T-cell (primary cell): ENCODE results near the gene MAS1L. TPM values are rescaled to one million over a fixed set of nuclear protein-coding genes. Genes with fewer than 3 reads are reported as not detected.

Source experiments
- ATAC-seq, 4 experiments: fragments of 200-7000 bp in 3 of 4; fragments of 150-1000 bp in 1 of 4; cut with Tn5 transposase; replicated peaks in 1 of 4; 1 replicate in 3 of 4; 2 replicates in 1 of 4; pipeline ENCODE4 v1.10.0; 2021; ENCODE audit warnings: moderate library complexity in 3 of 4, mild to moderate bottlenecking in 2 of 4, moderate number of reproducible peaks in 1 of 4
- CTCF ChIA-PET, 2 donors: fragments of 300-600 bp; sonication (Branson Sonifier 250); formaldehyde crosslinking; loops; one replicate each; lab custom pipeline; 2022; ENCODE audit warnings: antibody characterized with exemption in 2 of 2; lab: Charles Lee
- POLR2A ChIA-PET, 2 donors: fragments of 300-600 bp; sonication (Branson Sonifier 250); formaldehyde crosslinking; loops; one replicate each; lab custom pipeline; 2022; ENCODE audit warnings: antibody characterized with exemption in 2 of 2; lab: Charles Lee
- DNase-seq, 35 experiments: peaks; one replicate each; pipeline versions ENCODE4 v3.0.0 to v3.0.0-alpha.2; 2013 to 2023
- H3K27ac ChIP-seq: one replicate; pipeline ENCODE4 v1.5.1; 2013; ENCODE audit warnings: low read length
- H3K27me3 ChIP-seq, 2 experiments: replicated peaks in 1 of 2; 1 replicate in 1 of 2; 2 replicates in 1 of 2; pipeline versions ENCODE4 v1.6.1 to v1.7.0; 2013; ENCODE audit warnings: low read length in 1 of 2, mixed read lengths in 1 of 2; ENCODE audit not compliant: control insufficient read depth in 2 of 2, insufficient read depth in 2 of 2; ENCODE audit errors: extremely low read depth in 1 of 2
- H3K36me3 ChIP-seq, 2 donors: 1 replicate in 1 of 2; 2 replicates in 1 of 2; pipeline versions ENCODE4 v1.6.1 to v1.7.0; 2013; ENCODE audit warnings: low read length in 1 of 2; ENCODE audit not compliant: control insufficient read depth in 2 of 2, insufficient read depth in 1 of 2; ENCODE audit errors: extremely low read depth in 1 of 2
- H3K4me1 ChIP-seq, 2 experiments: 1 replicate in 1 of 2; 2 replicates in 1 of 2; pipeline versions ENCODE4 v1.6.1 to v1.7.0; 2013; ENCODE audit warnings: low read length in 2 of 2, mixed read lengths in 1 of 2; ENCODE audit not compliant: insufficient read depth in 2 of 2, control insufficient read depth in 1 of 2; ENCODE audit errors: extremely low read depth in 1 of 2
- H3K4me3 ChIP-seq, 2 donors: 1 replicate in 1 of 2; 2 replicates in 1 of 2; pipeline versions ENCODE4 v1.5.1 to v1.7.0; 2013; ENCODE audit warnings: mild to moderate bottlenecking in 2 of 2, low read length in 1 of 2, moderate library complexity in 1 of 2; ENCODE audit not compliant: control insufficient read depth in 1 of 2; ENCODE audit errors: extremely low read depth in 1 of 2
- H3K9me3 ChIP-seq: 2 replicates; pipeline ENCODE4 v1.7.0; 2013
- H3K27ac Mint-ChIP-seq, 2 donors: one replicate each; pipeline ENCODE4 v1.8.0; 2020 to 2021; ENCODE audit warnings: mild to moderate bottlenecking in 2 of 2, mixed read lengths in 2 of 2
- H3K27me3 Mint-ChIP-seq, 2 donors: one replicate each; pipeline ENCODE4 v1.8.0; 2021 to 2022; ENCODE audit warnings: mixed read lengths in 2 of 2
- H3K36me3 Mint-ChIP-seq: one replicate; pipeline ENCODE4 v1.8.0; 2021; ENCODE audit warnings: mixed read lengths
- H3K4me1 Mint-ChIP-seq, 3 donors: one replicate each; pipeline ENCODE4 v1.8.0; 2020 to 2022; ENCODE audit warnings: mixed read lengths in 3 of 3, mild to moderate bottlenecking in 1 of 3
- H3K4me3 Mint-ChIP-seq, 3 donors: one replicate each; pipeline ENCODE4 v1.8.0; 2020 to 2022; ENCODE audit warnings: mild to moderate bottlenecking in 3 of 3, mixed read lengths in 3 of 3, moderate library complexity in 3 of 3
- H3K9me3 Mint-ChIP-seq, 3 donors: one replicate each; pipeline ENCODE4 v1.8.0; 2020 to 2022; ENCODE audit warnings: mixed read lengths in 3 of 3
- WGBS: methylation state at CpG from one replicate; pipeline ENCODE4 v1.1.5; 2013; ENCODE audit warnings: missing lambda C conversion rate; ENCODE audit not compliant: insufficient coverage; 5-methylcytosine and 5-hydroxymethylcytosine counted together
- total RNA-seq, 35 experiments: library from RNA in 6 of 35; stranded (reverse) in 6 of 35; fragments of 120-200 nt in 1 of 35; gene quantifications; one replicate each; pipeline versions ENCODE4 v1.2.1 to v1.2.4 and lab custom pipeline; 2013 to 2026

MAS1L gene
- total RNA-seq, 5 donors from 2014 or later (not counting 1 experiment from before 2014, with no cell fraction given) = not detected

GRCh38 chr6:29465279-29465678 lies 22.5 kb downstream of the MAS1L start:
- CTCF ChIA-PET = no interaction called here
- no peaks in the 10 kb centered on the region for H3K9me3 ChIP-seq
- DNase-seq (no peak), ATAC-seq (no peak)
- no peak overlapping the region for H3K4me3 Mint-ChIP-seq
- H3K27ac ChIP-seq = no peak overlapping the region
- H3K4me3 ChIP-seq = no peak overlapping the region
- H3K27me3 Mint-ChIP-seq = peaks cover 29 to 34% of the 10 kb centered on the region in 2 donors
- H3K36me3 Mint-ChIP-seq = no peaks in the 10 kb centered on the region
- POLR2A ChIA-PET = no interaction called here
- H3K4me1 Mint-ChIP-seq = peaks cover 0 to 1% (median 0%) of the 10 kb centered on the region in 3 donors
- H3K9me3 Mint-ChIP-seq = no peaks in the 10 kb centered on the region
- no peak overlapping the region for H3K27ac Mint-ChIP-seq
- WGBS = no CpG with 5 or more reads among the region's 2 CpGs
- no peaks in the 10 kb centered on the region for H3K36me3 ChIP-seq
- H3K27me3 ChIP-seq = peaks cover 0 to 17% of the 10 kb centered on the region in 2 experiments
- no peaks in the 10 kb centered on the region for H3K4me1 ChIP-seq

- Mint-ChIP-seq H3K36me3 (no peaks in the 10 kb centered on the region), H3K9me3 (no peaks in the 10 kb centered on the region), H3K27me3 (peaks cover 24 to 28% of the 10 kb centered on the region in 2 donors), H3K4me1 (peaks cover 0 to 1% (median 0%) of the 10 kb centered on the region in 3 donors), H3K4me3 (no peak overlapping the region), H3K27ac (no peak overlapping the region)
- CTCF ChIA-PET = no interaction called here
- DNase-seq (no peak), ATAC-seq (no peak)
- POLR2A ChIA-PET = no interaction called here
- no peak overlapping the region for H3K4me3 ChIP-seq
- no peaks in the 10 kb centered on the region for H3K4me1 ChIP-seq
- peaks cover 0 to 11% of the 10 kb centered on the region in 2 experiments for H3K27me3 ChIP-seq
- 75% methylated on average over 5 of the region's 6 CpGs for WGBS
- no peaks in the 10 kb centered on the region for H3K9me3 ChIP-seq
- H3K27ac ChIP-seq = no peak overlapping the region
- H3K36me3 ChIP-seq = no peaks in the 10 kb centered on the region
Measured at GRCh38 chr6:29462022-29462421, 25.7 kb downstream of the MAS1L start.

DNA sequence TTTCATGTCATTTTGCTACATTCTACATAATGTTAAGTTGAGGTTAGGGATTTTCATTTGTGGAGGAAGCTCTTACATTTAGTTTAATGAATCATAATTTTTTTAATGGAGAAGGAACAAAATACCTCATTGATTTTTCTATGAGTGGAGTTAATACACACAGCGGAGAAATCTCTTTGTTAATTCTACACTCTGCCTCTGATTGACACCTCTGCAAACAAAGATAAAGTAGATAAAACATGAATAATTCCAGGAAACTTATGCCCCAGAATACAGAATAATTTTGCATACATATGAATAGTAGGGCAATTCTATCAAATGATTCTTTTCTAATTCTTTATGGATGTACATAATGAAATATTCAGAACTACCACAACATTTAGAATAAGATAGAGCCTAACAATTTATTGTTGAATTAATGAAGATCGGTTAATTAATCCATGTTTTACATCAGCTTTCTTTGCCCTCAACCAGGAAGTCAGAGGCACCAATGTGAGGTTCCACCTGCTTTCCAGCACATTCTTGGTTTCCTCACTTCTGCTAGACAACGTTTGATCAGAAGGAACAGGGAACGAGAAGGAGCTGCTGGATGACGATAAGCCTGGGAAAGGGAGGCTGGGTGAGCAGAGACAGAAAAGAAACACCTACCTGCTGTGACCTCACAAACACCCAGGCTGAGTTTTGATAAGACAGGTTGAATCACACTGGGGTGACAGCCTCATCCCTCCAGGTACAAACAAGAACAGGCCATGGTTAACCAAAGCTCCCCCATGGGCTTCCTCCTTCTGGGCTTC lies 26.5 kb downstream of the MAS1L start:
- H3K9me3 Mint-ChIP-seq = no peaks in the 10 kb centered on the region

GRCh38 chr6:29456971-29457370 lies 30.8 kb downstream of the MAS1L start, which contains the start of the genes OR11A1 and OR2H1:
Gene OR11A1, minus strand, starts transcription at chr6:29457071. Its CDS starts 29,430 bp downstream, at chr6:29427641.
Gene OR2H1, plus strand, starts transcription at chr6:29457155. Its CDS starts 4,615 bp downstream, at chr6:29461770.
- H3K4me1 Mint-ChIP-seq = no peaks in the 10 kb centered on the region
- POLR2A ChIA-PET = no interaction called here
- CTCF ChIA-PET = no interaction called here
- H3K27me3 ChIP-seq = peaks cover 0 to 6% of the 10 kb centered on the region in 2 experiments
- no peak within 1 kb of the TSS for H3K27ac Mint-ChIP-seq
- no CpG with 5 or more reads among the region's 2 CpGs for WGBS
- no peak within 1 kb of the TSS for H3K27ac ChIP-seq
- no peak within 1 kb of the TSS for H3K4me3 ChIP-seq
- no peaks in the 10 kb centered on the region for H3K36me3 Mint-ChIP-seq
- H3K9me3 Mint-ChIP-seq = no peaks in the 10 kb centered on the region
- ATAC-seq (no peak), DNase-seq (no peak)
- H3K36me3 ChIP-seq = no peaks in the 10 kb centered on the region
- H3K27me3 Mint-ChIP-seq = peaks cover 20 to 21% of the 10 kb centered on the region in 2 donors
- no peaks in the 10 kb centered on the region for H3K9me3 ChIP-seq
- H3K4me3 Mint-ChIP-seq = no peak within 1 kb of the TSS
- H3K4me1 ChIP-seq = no peaks in the 10 kb centered on the region

More for the DNA sequence above, 26.5 kb downstream of the MAS1L start:
- POLR2A ChIA-PET = no interaction called here
- no peaks in the 10 kb centered on the region for H3K36me3 ChIP-seq
- CTCF ChIA-PET = no interaction called here
- H3K4me3 ChIP-seq = no peak overlapping the region
- DNase-seq (no peak), ATAC-seq (no peak)
- no peaks in the 10 kb centered on the region for H3K4me1 Mint-ChIP-seq
- no peaks in the 10 kb centered on the region for H3K9me3 ChIP-seq
- H3K27ac ChIP-seq = no peak overlapping the region
- H3K4me3 Mint-ChIP-seq = no peak overlapping the region
- 100% methylated on average over 1 of the region's 5 CpGs for WGBS
- H3K36me3 Mint-ChIP-seq = no peaks in the 10 kb centered on the region
- H3K27me3 Mint-ChIP-seq = peaks cover 23 to 28% of the 10 kb centered on the region in 2 donors
- H3K4me1 ChIP-seq = no peaks in the 10 kb centered on the region
- H3K27me3 ChIP-seq = peaks cover 0 to 11% of the 10 kb centered on the region in 2 experiments
- no peak overlapping the region for H3K27ac Mint-ChIP-seq

DNA sequence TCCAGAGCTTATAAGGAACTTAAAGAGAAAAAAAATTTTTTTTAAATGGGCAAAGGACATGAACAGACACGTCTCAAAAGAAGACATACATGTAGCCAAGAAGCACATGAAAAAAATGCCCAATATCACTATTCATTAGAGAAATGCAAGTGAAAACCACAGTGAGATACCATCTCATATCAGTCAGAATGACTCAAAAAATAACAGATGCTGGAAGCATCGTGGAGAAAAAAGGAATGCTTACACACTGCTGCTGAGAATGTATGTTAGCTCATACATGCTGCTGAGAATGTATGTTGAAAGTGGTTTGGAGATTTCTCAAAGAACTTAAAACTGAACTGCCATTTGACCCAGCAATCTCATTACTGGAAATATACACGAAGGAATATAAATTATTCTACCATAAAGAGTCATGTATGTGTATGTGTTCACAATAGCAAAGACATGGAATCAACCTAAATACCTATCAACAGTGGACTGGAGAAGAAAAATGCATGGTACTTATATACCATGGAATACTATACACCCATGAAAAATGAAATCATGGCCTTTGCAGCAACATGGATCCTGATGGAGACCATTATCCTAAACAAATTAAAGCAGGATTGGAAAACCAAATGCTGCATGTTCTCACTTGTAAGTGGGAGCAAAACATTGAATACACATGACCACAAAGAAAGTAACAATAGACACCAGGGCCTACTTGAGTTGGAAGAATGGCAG lies 36.1 kb downstream of the MAS1L start:
- H3K4me1 ChIP-seq = no peaks in the 10 kb centered on the region
- no peaks in the 10 kb centered on the region for H3K36me3 ChIP-seq
- CTCF ChIA-PET = no interaction called here
- peaks cover 0 to 15% of the 10 kb centered on the region in 2 experiments for H3K27me3 ChIP-seq
- Mint-ChIP-seq H3K27me3 (peaks cover 45 to 48% of the 10 kb centered on the region in 2 donors), H3K9me3 (peaks cover 0 to 4% (median 2%) of the 10 kb centered on the region in 3 donors), H3K4me3 (no peak overlapping the region), H3K4me1 (no peaks in the 10 kb centered on the region), H3K27ac (no peak overlapping the region), H3K36me3 (no peaks in the 10 kb centered on the region)
- ATAC-seq (no peak), DNase-seq (no peak)
- WGBS = no CpG with 5 or more reads among the region's 3 CpGs
- POLR2A ChIA-PET = no interaction called here
- no peak overlapping the region for H3K27ac ChIP-seq
- no peak overlapping the region for H3K4me3 ChIP-seq
- no peaks in the 10 kb centered on the region for H3K9me3 ChIP-seq

DNA sequence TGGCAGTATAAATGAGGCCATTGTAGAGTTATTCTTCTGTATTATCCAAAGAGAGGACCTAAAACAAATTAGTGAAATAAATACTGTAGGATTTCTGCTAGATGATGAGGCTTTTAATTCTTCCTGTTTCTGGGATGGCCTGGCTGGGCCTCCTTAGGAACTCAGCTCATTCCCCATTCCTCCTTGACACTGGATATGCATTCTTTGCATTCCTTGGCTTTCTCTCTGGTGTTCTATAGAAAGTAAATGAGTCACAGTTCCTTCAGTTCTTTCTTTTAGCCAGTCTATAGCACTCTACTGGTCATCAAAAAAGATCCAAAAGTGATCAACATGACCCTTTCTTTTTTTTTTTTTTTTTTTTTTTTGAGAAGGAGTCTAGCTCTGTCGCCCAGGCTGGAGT lies 40.1 kb downstream of the MAS1L start:
- ChIA-PET CTCF (no interaction called here), POLR2A (no interaction called here)
- no peaks in the 10 kb centered on the region for H3K4me1 ChIP-seq
- DNase-seq (no peak), ATAC-seq (no peak)
- Mint-ChIP-seq H3K9me3 (peaks cover 7 to 9% (median 8%) of the 10 kb centered on the region in 3 donors), H3K4me3 (no peak overlapping the region), H3K27ac (no peak overlapping the region), H3K36me3 (no peaks in the 10 kb centered on the region), H3K4me1 (no peaks in the 10 kb centered on the region), H3K27me3 (peaks cover 65 to 72% of the 10 kb centered on the region in 2 donors)
- no CpG with 5 or more reads among the region's 1 CpG for WGBS
- H3K4me3 ChIP-seq = no peak overlapping the region
- no peak overlapping the region for H3K27ac ChIP-seq
- H3K9me3 ChIP-seq = no peaks in the 10 kb centered on the region
- H3K27me3 ChIP-seq = peaks cover 0 to 29% of the 10 kb centered on the region in 2 experiments
- H3K36me3 ChIP-seq = no peaks in the 10 kb centered on the region
